H1 (cell line): ENCODE data around the gene FREM2. TPM values are rescaled to one million over a fixed set of nuclear protein-coding genes. Genes with fewer than 3 reads are reported as not detected.

Source experiments
- CTCF ChIA-PET: fragments of 300-600 bp; sonication (Branson Sonifier 250); formaldehyde crosslinking; loops from one replicate; lab custom pipeline; 2021; ENCODE audit not compliant: partially characterized antibody; lab: Charles Lee
- POLR2A ChIA-PET: fragments of 300-600 bp; sonication (Branson Sonifier 250); formaldehyde crosslinking; loops from one replicate; lab custom pipeline; 2021; ENCODE audit warnings: inconsistent platforms; ENCODE audit not compliant: partially characterized antibody; lab: Charles Lee
- DNase-seq, 2 experiments: peaks; one replicate each; pipeline versions ENCODE4 v3.0.0 to v3.0.0-alpha.2; 2010 to 2022; ENCODE audit warnings: low spot score in 2 of 2, low read depth in 1 of 2, mixed read lengths in 1 of 2
- FAIRE-seq: peaks from 2 replicates; lab custom pipeline; 2011; peaks lifted over from hg19 to GRCh38; lab: Jason Lieb, UNC
- H2AFZ ChIP-seq: 2 replicates; pipeline ENCODE4 v1.8.1; 2012; ENCODE audit warnings: low read length, inconsistent platforms
- H2AK5ac ChIP-seq: 2 replicates; pipeline ENCODE4 v1.6.1; 2013; ENCODE audit warnings: low read depth, low read length
- H2BK120ac ChIP-seq: replicated peaks from 2 replicates; pipeline ENCODE3; 2013; ENCODE audit warnings: low read depth, low read length, inconsistent platforms
- H2BK12ac ChIP-seq: 2 replicates; pipeline ENCODE4 v1.6.1; 2013; ENCODE audit warnings: low read depth, low read length
- H2BK15ac ChIP-seq: 2 replicates; pipeline ENCODE4 v1.6.1; 2013; ENCODE audit warnings: low read length
- H2BK20ac ChIP-seq: 2 replicates; pipeline ENCODE4 v1.6.1; 2013; ENCODE audit warnings: low read length
- H2BK5ac ChIP-seq: 2 replicates; pipeline ENCODE4 v1.6.1; 2013; ENCODE audit warnings: low read depth, low read length
- H3K14ac ChIP-seq: 2 replicates; pipeline ENCODE4 v1.6.1; 2013; ENCODE audit warnings: inconsistent platforms; ENCODE audit not compliant: insufficient read length
- H3K18ac ChIP-seq: 2 replicates; pipeline ENCODE4 v1.6.1; 2013; ENCODE audit warnings: low read length; ENCODE audit errors: extremely low read depth
- H3K23ac ChIP-seq: 2 replicates; pipeline ENCODE4 v1.6.1; 2013; ENCODE audit warnings: inconsistent platforms; ENCODE audit not compliant: insufficient read length
- H3K23me2 ChIP-seq: 2 replicates; pipeline ENCODE4 v1.6.1; 2013; ENCODE audit warnings: low read depth, low read length
- H3K27ac ChIP-seq: 2 replicates; pipeline ENCODE4 v1.6.1; 2011; ENCODE audit warnings: low read depth, low read length, inconsistent platforms
- H3K27me3 ChIP-seq, 4 experiments: replicated peaks in 1 of 4; 1 replicate in 1 of 4; 2 replicates in 3 of 4; pipeline versions ENCODE4 v1.6.1 to v1.8.1; 2011 to 2013; ENCODE audit warnings: low read length in 3 of 4, mild to moderate bottlenecking in 3 of 4, inconsistent platforms in 2 of 4, mixed read lengths in 2 of 4, moderate library complexity in 1 of 4; ENCODE audit not compliant: control insufficient read depth in 3 of 4, insufficient read depth in 3 of 4; ENCODE audit errors: extremely low read depth in 1 of 4
- H3K36me3 ChIP-seq, 4 experiments: 2 replicates each; pipeline versions ENCODE4 v1.6.1 to v1.8.1; 2011 to 2013; ENCODE audit warnings: mild to moderate bottlenecking in 4 of 4, low read length in 3 of 4, moderate library complexity in 2 of 4, control low read depth in 1 of 4, inconsistent platforms in 1 of 4; ENCODE audit not compliant: insufficient read depth in 4 of 4, control insufficient read depth in 2 of 4
- H3K4ac ChIP-seq: replicated peaks from 2 replicates; pipeline ENCODE3; 2013; ENCODE audit warnings: low read length, low read depth, mixed read lengths, inconsistent platforms; ENCODE audit not compliant: insufficient read length
- H3K4me1 ChIP-seq, 4 experiments: replicated peaks in 1 of 4; 1 replicate in 1 of 4; 2 replicates in 3 of 4; pipeline versions ENCODE4 v1.6.1 to v1.8.1; 2011 to 2013; ENCODE audit warnings: low read length in 3 of 4, inconsistent platforms in 2 of 4, mixed read lengths in 1 of 4; ENCODE audit not compliant: insufficient read depth in 4 of 4, control insufficient read depth in 3 of 4
- H3K4me2 ChIP-seq, 2 experiments: 2 replicates each; pipeline versions ENCODE4 v1.6.1 to v1.8.1; 2011 to 2013; ENCODE audit warnings: low read depth in 2 of 2, low read length in 2 of 2, control low read depth in 1 of 2, inconsistent platforms in 1 of 2, mild to moderate bottlenecking in 1 of 2; ENCODE audit not compliant: insufficient read depth in 1 of 2
- H3K4me3 ChIP-seq, 4 experiments: fragments of 200-600, 300-600 bp in 1 of 4; sonication (generic), shearing (Covaris generic), sonication (Bioruptor Twin) in 1 of 4; 2 replicates each; pipeline versions ENCODE4 v1.5.1 to v1.8.1; 2011 to 2016; ENCODE audit warnings: low read length in 4 of 4, low read depth in 3 of 4, control low read depth in 2 of 4, inconsistent platforms in 2 of 4, mild to moderate bottlenecking in 2 of 4, mixed read lengths in 1 of 4, moderate library complexity in 1 of 4; ENCODE audit not compliant: insufficient read depth in 2 of 4; ENCODE audit errors: extremely low read depth in 1 of 4
- H3K56ac ChIP-seq: replicated peaks from 2 replicates; pipeline ENCODE3; 2013; ENCODE audit warnings: low read depth, mild to moderate bottlenecking, mixed read lengths, low read length, inconsistent platforms; ENCODE audit not compliant: insufficient read length
- H3K79me1 ChIP-seq: 2 replicates; pipeline ENCODE4 v1.6.1; 2013; ENCODE audit warnings: low read depth, low read length, control low read depth
- H3K79me2 ChIP-seq, 2 experiments: 2 replicates each; pipeline versions ENCODE4 v1.6.1 to v1.8.1; 2012 to 2013; ENCODE audit warnings: low read length in 2 of 2, mild to moderate bottlenecking in 2 of 2, inconsistent platforms in 1 of 2; ENCODE audit not compliant: insufficient read depth in 2 of 2, control insufficient read depth in 1 of 2
- H3K9ac ChIP-seq, 4 experiments: replicated peaks in 1 of 4; 1 replicate in 1 of 4; 2 replicates in 3 of 4; pipeline versions ENCODE4 v1.6.1 to v1.8.1; 2011 to 2013; ENCODE audit warnings: low read depth in 3 of 4, low read length in 3 of 4, control low read depth in 2 of 4, mild to moderate bottlenecking in 2 of 4, moderate library complexity in 2 of 4, inconsistent platforms in 1 of 4; ENCODE audit errors: extremely low read depth in 1 of 4
- H3K9me3 ChIP-seq, 2 experiments: 2 replicates each; pipeline versions ENCODE4 v1.6.1 to v1.8.1; 2012 to 2013; ENCODE audit warnings: mild to moderate bottlenecking in 2 of 2, moderate library complexity in 2 of 2, control low read depth in 1 of 2, inconsistent platforms in 1 of 2, low read depth in 1 of 2, low read length in 1 of 2, mixed read lengths in 1 of 2; ENCODE audit not compliant: insufficient read depth in 2 of 2
- H4K20me1 ChIP-seq, 2 experiments: replicated peaks in 1 of 2; 2 replicates each; pipeline versions ENCODE3 to v1.8.1; 2011 to 2013; ENCODE audit warnings: inconsistent platforms in 2 of 2, low read length in 2 of 2, mild to moderate bottlenecking in 1 of 2; ENCODE audit not compliant: insufficient read depth in 2 of 2, control insufficient read depth in 1 of 2
- H4K5ac ChIP-seq: 2 replicates; pipeline ENCODE4 v1.6.1; 2013; ENCODE audit warnings: low read length, low read depth, mixed read lengths, inconsistent platforms; ENCODE audit not compliant: insufficient read length
- H4K8ac ChIP-seq: 2 replicates; pipeline ENCODE4 v1.8.0; 2013; ENCODE audit warnings: mild to moderate bottlenecking, moderate library complexity, low read length, inconsistent platforms; ENCODE audit not compliant: insufficient read depth; ENCODE audit errors: extremely low read depth
- H4K91ac ChIP-seq: replicated peaks from 2 replicates; pipeline ENCODE3; 2013; ENCODE audit warnings: low read length, mixed read lengths, inconsistent platforms; ENCODE audit not compliant: insufficient read length
- HDAC6 ChIP-seq: IDR thresholded peaks from one replicate; pipeline ENCODE4 v1.7.1; 2012; ENCODE audit warnings: low read depth, mild to moderate bottlenecking, inconsistent platforms, low read length, moderate library complexity
- POLR2AphosphoS5 ChIP-seq: IDR thresholded peaks from 2 replicates; pipeline ENCODE4 v1.6.1; 2011; ENCODE audit warnings: low read depth, low read length
- RNF2 ChIP-seq: fragments of 200-900, 300-1000 bp; sonication (generic); IDR thresholded peaks from 2 replicates; pipeline ENCODE4 v1.7.1; 2016; ENCODE audit warnings: borderline replicate concordance, low read depth, mild to moderate bottlenecking, antibody characterized with exemption, low read length; ENCODE audit not compliant: poor library complexity, severe bottlenecking; ENCODE audit errors: missing control alignments
- SIX5 ChIP-seq: IDR thresholded peaks from 2 replicates; pipeline ENCODE4 v1.6.1; 2011; ENCODE audit warnings: mild to moderate bottlenecking, low read depth, low read length
- WGBS, 2 experiments: shearing (Covaris generic) in 1 of 2; methylation state at CpG; one replicate each; pipeline versions ENCODE4 v1.1.6 to v1.1.7; 2013 to 2015; ENCODE audit warnings: low lambda C conversion rate in 2 of 2, mixed read lengths in 2 of 2, inconsistent platforms in 1 of 2, low coverage in 1 of 2, missing lambda C conversion rate in 1 of 2; ENCODE audit not compliant: insufficient replicate concordance in 2 of 2, insufficient coverage in 1 of 2, insufficient read length in 1 of 2; ENCODE audit errors: extremely low coverage in 1 of 2, missing lambda C conversion rate in 1 of 2; 5-methylcytosine and 5-hydroxymethylcytosine counted together
- polyA plus RNA-seq, 7 experiments: library from polyadenylated mRNA; depleted of rRNA in 3 of 7; stranded (reverse) in 5 of 7; unstranded in 2 of 7; fragments of >200 nt in 5 of 7; fragments of 200-250 nt in 2 of 7; gene quantifications; 1 replicate in 5 of 7; 2 replicates in 1 of 7; 4 replicates in 1 of 7; pipeline versions ENCODE4 v1.2.1 to v1.2.3, GENCODE V29; 2011 to 2013; ENCODE audit warnings: missing spikeins in 2 of 7, mixed read lengths in 2 of 7
- total RNA-seq: library from RNA; stranded (reverse); fragmentation: NEBNext Ultra II Directional; extraction: Animal tissue kit (Norgen Biotek cat#: 25700); gene quantifications from 2 replicates; pipeline ENCODE4 v1.2.1, GENCODE V29; 2021
- TF ChIP-seq, protein P1 (sequence below): IDR thresholded peaks from 2 replicates; pipeline ENCODE4 v1.6.1; 2011; ENCODE audit warnings: low read length, improper control_type of control experiment

FREM2 gene
- total and polyA plus RNA-seq, 2 of the 8 experiments (the other 6 are each of a cell fraction or from before 2014, with no cell fraction given), result 11.6 to 22.8 TPM

- Histone ChIP-seq H4K8ac (no peak overlapping the region), H4K5ac (no peak overlapping the region), H3K18ac (no peak overlapping the region), H3K27me3 (no peaks in the 10 kb centered on the region), H3K4me1 (peaks cover 0 to 5% (median 0%) of the 10 kb centered on the region in 4 experiments; a peak in 2 of 7 replicates), H3K79me1 (no peaks in the 10 kb centered on the region), H3K36me3 (no peaks in the 10 kb centered on the region), H4K91ac (no peak overlapping the region), H3K4me3 (no peak overlapping the region), H4K20me1 (no peaks in the 10 kb centered on the region), H2BK12ac (no peak overlapping the region), H2AK5ac (no peak overlapping the region), H3K9ac (no peak overlapping the region), H3K79me2 (no peaks in the 10 kb centered on the region), H3K9me3 (no peaks in the 10 kb centered on the region), H3K56ac (no peak overlapping the region)
- ChIA-PET POLR2A (interaction anchor here (1.2 kb wide), 2 partner anchors 18 to 48 kb away, joined by 3 to 4 read pairs; no protein-coding TSS in a partner anchor), CTCF (interaction anchor here (1.0 to 1.5 kb wide), 2 partner anchors 12 to 29 kb away, joined by 4 to 6 read pairs; no protein-coding TSS in a partner anchor)
- no peak for TF ChIP-seq HDAC6
- TF ChIP-seq, protein P1, sequence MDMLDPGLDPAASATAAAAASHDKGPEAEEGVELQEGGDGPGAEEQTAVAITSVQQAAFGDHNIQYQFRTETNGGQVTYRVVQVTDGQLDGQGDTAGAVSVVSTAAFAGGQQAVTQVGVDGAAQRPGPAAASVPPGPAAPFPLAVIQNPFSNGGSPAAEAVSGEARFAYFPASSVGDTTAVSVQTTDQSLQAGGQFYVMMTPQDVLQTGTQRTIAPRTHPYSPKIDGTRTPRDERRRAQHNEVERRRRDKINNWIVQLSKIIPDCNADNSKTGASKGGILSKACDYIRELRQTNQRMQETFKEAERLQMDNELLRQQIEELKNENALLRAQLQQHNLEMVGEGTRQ, result no peak
- TF ChIP-seq SIX5, result no peak
- TF ChIP-seq POLR2AphosphoS5, result no peak
- no peak for TF ChIP-seq RNF2
- TF ChIP-seq, all 59 proteins: peak for 0
- DNase-seq, result no peak
- FAIRE-seq, result no peak
- Histone ChIP-seq H3K14ac (no peak overlapping the region), H3K23ac (no peak overlapping the region), H3K4me2 (no peak overlapping the region), H2BK20ac (no peak overlapping the region), H2BK15ac (no peak overlapping the region), H2BK120ac (no peak overlapping the region), H3K23me2 (no peaks in the 10 kb centered on the region), H2BK5ac (no peak overlapping the region), H2AFZ (no peak overlapping the region), H3K4ac (no peak overlapping the region), H3K27ac (no peak overlapping the region)
- WGBS, 2 experiments, result 91% methylated on average over 6 of the region's 6 CpGs; no CpG with 5 or more reads in 1 of the 2 experiments
Measured at GRCh38 chr13:38735665-38736440, 49.0 kb downstream of the FREM2 start.
